Lower leg skin (tissue), 4 donors: ENCODE results near the gene TAS1R2. TPM values are rescaled to one million over a fixed set of nuclear protein-coding genes. Genes with fewer than 3 reads are reported as not detected.
"Not testable (repeated sequence)": the region's sequence is repeated elsewhere in the genome, so short reads cannot be mapped to it uniquely, and the experiment has no call there.

ENCODE experiments used
- DNase-seq, 2 donors: peaks; one replicate each; pipeline ENCODE4 v3.0.0-alpha.2; 2019; ENCODE audit warnings: low spot score in 2 of 2
- H3K4me3 ChIP-seq: fragments of 200-600 bp; sonication (generic); 2 replicates; pipeline ENCODE4 v1.5.1; 2017; ENCODE audit warnings: mild to moderate bottlenecking, low read depth; ENCODE audit not compliant: poor library complexity, severe bottlenecking
- POLR2A ChIP-seq, 2 donors: fragments of 450-650 bp; IDR thresholded peaks; one replicate each; pipeline ENCODE4 v1.6.1; 2016 to 2017; ENCODE audit warnings: antibody characterized with exemption in 2 of 2, mild to moderate bottlenecking in 1 of 2, moderate library complexity in 1 of 2
- whole genome bisulfite sequencing, 2 donors: methylation state at CpG; one replicate each; pipeline ENCODE4 v1.1.5; 2018; 5-methylcytosine and 5-hydroxymethylcytosine counted together
- intact Hi-C: fragments of 100-400 bp; cut with DNase I; formaldehyde crosslinking; loops from one replicate; pipeline ENCODE4 v1.15.0; 2023; ENCODE audit warnings: low total_unique reads
- total RNA-seq, 4 donors: library from RNA; depleted of rRNA; stranded (reverse); fragments of >200 nt; gene quantifications; one replicate each; pipeline ENCODE4 v1.1.0, GENCODE V29; 2016
- TF ChIP-seq, protein P1 (sequence below), 3 donors: fragments of 450-650 bp; IDR thresholded peaks; one replicate each; pipeline ENCODE4 v1.5.1; 2016; ENCODE audit warnings: antibody characterized with exemption in 3 of 3, mild to moderate bottlenecking in 3 of 3, moderate library complexity in 2 of 3

TAS1R2 gene
- total RNA-seq, 4 donors from 2014 or later = 0.38 TPM; not detected in 3

DNA sequence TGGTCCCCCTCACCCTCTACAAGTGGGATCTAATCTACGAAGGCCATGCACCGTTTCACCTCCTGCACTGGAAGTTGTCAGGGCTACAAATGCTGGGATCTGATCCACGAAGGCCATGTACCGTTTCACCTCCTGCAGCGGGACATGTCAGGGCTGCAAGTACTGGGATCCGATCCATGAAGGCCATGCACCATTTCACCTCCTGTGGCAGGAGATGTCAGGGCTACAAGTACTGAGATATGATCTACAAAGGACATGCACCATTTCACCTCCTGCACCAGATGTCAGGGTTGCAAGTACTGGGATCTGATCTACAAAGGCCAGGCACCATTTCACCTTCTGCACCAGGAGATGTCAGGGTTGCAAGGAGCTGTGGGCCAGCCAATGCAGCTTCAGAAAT lies 35.9 kb upstream of the TAS1R2 start:
- no peak overlapping the region for H3K4me3 ChIP-seq

DNA sequence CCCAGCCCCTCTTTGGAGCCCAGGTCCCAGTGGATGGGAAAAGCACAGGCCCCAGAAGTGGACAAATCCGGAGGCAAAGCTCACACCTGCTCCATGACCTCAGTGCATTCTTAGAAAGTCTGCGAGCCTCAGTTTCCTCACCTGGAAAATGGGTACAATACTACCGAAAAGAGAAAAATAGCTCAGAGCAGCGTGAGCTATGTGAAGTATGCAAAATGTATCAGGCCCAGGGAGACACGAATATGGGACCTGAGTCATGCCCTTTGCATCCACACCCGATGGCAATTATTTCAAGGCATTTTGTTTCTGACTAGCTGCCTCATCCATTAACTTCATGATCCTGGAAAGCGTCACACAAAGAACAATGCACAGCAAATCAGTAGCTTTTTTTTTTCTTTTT lies 33.7 kb upstream of the TAS1R2 start:
- no peak overlapping the region for H3K4me3 ChIP-seq
- DNase-seq = no peak
- WGBS, 2 donors = 78% methylated on average over 7 of the region's 7 CpGs
- intact Hi-C loops = no loop called here
- TF ChIP-seq, protein P1, sequence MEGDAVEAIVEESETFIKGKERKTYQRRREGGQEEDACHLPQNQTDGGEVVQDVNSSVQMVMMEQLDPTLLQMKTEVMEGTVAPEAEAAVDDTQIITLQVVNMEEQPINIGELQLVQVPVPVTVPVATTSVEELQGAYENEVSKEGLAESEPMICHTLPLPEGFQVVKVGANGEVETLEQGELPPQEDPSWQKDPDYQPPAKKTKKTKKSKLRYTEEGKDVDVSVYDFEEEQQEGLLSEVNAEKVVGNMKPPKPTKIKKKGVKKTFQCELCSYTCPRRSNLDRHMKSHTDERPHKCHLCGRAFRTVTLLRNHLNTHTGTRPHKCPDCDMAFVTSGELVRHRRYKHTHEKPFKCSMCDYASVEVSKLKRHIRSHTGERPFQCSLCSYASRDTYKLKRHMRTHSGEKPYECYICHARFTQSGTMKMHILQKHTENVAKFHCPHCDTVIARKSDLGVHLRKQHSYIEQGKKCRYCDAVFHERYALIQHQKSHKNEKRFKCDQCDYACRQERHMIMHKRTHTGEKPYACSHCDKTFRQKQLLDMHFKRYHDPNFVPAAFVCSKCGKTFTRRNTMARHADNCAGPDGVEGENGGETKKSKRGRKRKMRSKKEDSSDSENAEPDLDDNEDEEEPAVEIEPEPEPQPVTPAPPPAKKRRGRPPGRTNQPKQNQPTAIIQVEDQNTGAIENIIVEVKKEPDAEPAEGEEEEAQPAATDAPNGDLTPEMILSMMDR (IDR thresholded peaks at IDR 0.05) = no peak
- TF ChIP-seq POLR2A (IDR thresholded peaks at IDR 0.05) = no peak

More for the DNA sequence above, 35.9 kb upstream of the TAS1R2 start:
- intact Hi-C loops = no loop called here
- no peak for DNase-seq
- 69 to 76% methylated on average over 6 of the region's 6 CpGs for WGBS, 2 donors
- TF ChIP-seq, protein P1 (IDR thresholded peaks at IDR 0.05) = no peak
- TF ChIP-seq POLR2A (IDR thresholded peaks at IDR 0.05) = no peak

- DNase-seq, H3K4me3 ChIP-seq, intact Hi-C loops: not testable (repeated sequence)
- 76 to 81% methylated on average over 7 of the region's 7 CpGs for WGBS, 2 donors
These were observed 32.4 kb upstream of the TAS1R2 start for GRCh38 chr1:18891858-18892257.

GRCh38 chr1:18891426-18891780 lies 31.9 kb upstream of the TAS1R2 start:
- no peak for TF ChIP-seq POLR2A (IDR thresholded peaks at IDR 0.05)
- TF ChIP-seq, protein P1 (IDR thresholded peaks at IDR 0.05) = no peak
- no peak for DNase-seq
- intact Hi-C loops = no loop called here
- 86 to 90% methylated on average over 7 of the region's 7 CpGs for WGBS, 2 donors
- H3K4me3 ChIP-seq = no peak overlapping the region

GRCh38 chr1:18890706-18891425 lies 31.4 kb upstream of the TAS1R2 start:
- intact Hi-C loops = no loop called here
- 59 to 66% methylated on average over 6 of the region's 6 CpGs for WGBS, 2 donors
- DNase-seq = no peak
- no peak overlapping the region for H3K4me3 ChIP-seq
- TF ChIP-seq POLR2A (IDR thresholded peaks at IDR 0.05) = no peak
- TF ChIP-seq, protein P1 (IDR thresholded peaks at IDR 0.05) = no peak

DNA sequence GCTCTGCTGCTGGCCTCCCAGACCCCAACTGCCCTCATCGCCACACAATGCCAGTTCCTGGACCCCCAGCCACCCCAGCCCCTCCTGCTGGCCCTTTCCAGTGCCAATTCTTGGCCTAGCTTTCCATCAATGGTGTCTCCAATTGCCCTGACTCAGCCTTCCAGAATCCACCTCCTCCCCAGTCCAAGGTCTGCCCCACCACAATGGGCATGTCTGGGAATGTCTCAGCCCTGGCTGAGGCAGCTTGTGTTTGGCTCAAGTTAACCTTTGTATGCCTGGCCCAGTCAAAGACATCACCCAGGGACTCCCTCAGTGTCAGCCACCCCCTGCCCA lies 26.5 kb upstream of the TAS1R2 start:
- DNase-seq = no peak
- no peak overlapping the region for H3K4me3 ChIP-seq
- 14 to 85% methylated on average over 1 of the region's 1 CpG for WGBS, 2 donors
- TF ChIP-seq POLR2A (IDR thresholded peaks at IDR 0.05) = no peak
- TF ChIP-seq, protein P1 (IDR thresholded peaks at IDR 0.05) = no peak
- intact Hi-C loops = no loop called here
